ENCODE data around the gene HOXB3. TPM values are rescaled to one million over a fixed set of nuclear protein-coding genes. Genes with fewer than 3 reads are reported as not detected.

The HOXB3 gene
- total RNA-seq, 1 donor from 2014 or later = not detected

GRCh38 chr17:48563385-48563838 is 26.6 kb downstream of the HOXB3 start:
- Histone ChIP-seq H2AFZ (ENCODE audit: low read depth, low read length) (no peak overlapping the region), H3K4me2 (ENCODE audit: low read length) (peak overlapping the region; percentile 83), H3K4me1 (ENCODE audit: insufficient read depth, low read length) (peaks cover 28% of the 10 kb centered on the region), H3K9ac (ENCODE audit: low read length) (peak overlapping the region; percentile 79), H3K9me3 (ENCODE audit: insufficient read depth, low read depth, low read length) (no peaks in the 10 kb centered on the region), H3K27ac (ENCODE audit: low read depth, low read length) (peak overlapping the region; percentile 57), H3K4me3 (ENCODE audit: insufficient read depth, low read depth, low read length) (peak overlapping the region; percentile 58), H3K36me3 (ENCODE audit: insufficient read depth, low read length) (no peaks in the 10 kb centered on the region), H4K20me1 (ENCODE audit: insufficient read depth, low read length) (peaks cover 9% of the 10 kb centered on the region), H3K27me3 (ENCODE audit: insufficient read depth, low read length) (peaks cover 86% of the 10 kb centered on the region), H3K79me2 (ENCODE audit: insufficient read depth, low read length) (peaks cover 95% of the 10 kb centered on the region)
- Mint-ChIP-seq H3K27me3 (ENCODE audit: low read depth, unreplicated experiment) (peaks cover 55% of the 10 kb centered on the region), H3K4me3 (ENCODE audit: unreplicated experiment) (no peak overlapping the region), H3K4me1 (ENCODE audit: low read depth, unreplicated experiment) (no peaks in the 10 kb centered on the region), H3K36me3 (ENCODE audit: low read depth, unreplicated experiment) (peaks cover 2% of the 10 kb centered on the region), H3K27ac (ENCODE audit: unreplicated experiment) (no peak overlapping the region), H3K9me3 (ENCODE audit: unreplicated experiment) (peaks cover 18% of the 10 kb centered on the region)
- no peak for FAIRE-seq
- DNase-seq (ENCODE audit: low read depth) = no peak
- no peak for TF ChIP-seq CTCF (IDR thresholded peaks at IDR 0.05; ENCODE audit: insufficient read depth, low read depth, low read length)
- TF ChIP-seq EZH2 (IDR thresholded peaks at IDR 0.05; ENCODE audit: insufficient read depth, low read length) = no peak

GRCh38 chr17:48562934-48563333 is 27.1 kb downstream of the HOXB3 start:
- no peaks in the 10 kb centered on the region for H3K4me1 Mint-ChIP-seq (ENCODE audit: low read depth, unreplicated experiment)
- H3K4me1 ChIP-seq (ENCODE audit: insufficient read depth, low read length) = peaks cover 32% of the 10 kb centered on the region
- no peak overlapping the region for H2AFZ ChIP-seq (ENCODE audit: low read depth, low read length)
- no peak for FAIRE-seq
- H3K9me3 Mint-ChIP-seq (ENCODE audit: unreplicated experiment) = peaks cover 16% of the 10 kb centered on the region
- H3K4me3 ChIP-seq (ENCODE audit: insufficient read depth, low read depth, low read length) = peak overlapping the region; percentile 58
- peaks cover 60% of the 10 kb centered on the region for H3K27me3 Mint-ChIP-seq (ENCODE audit: low read depth, unreplicated experiment)
- H3K4me2 ChIP-seq (ENCODE audit: low read length) = peak overlapping the region; percentile 83
- peaks cover 95% of the 10 kb centered on the region for H3K79me2 ChIP-seq (ENCODE audit: insufficient read depth, low read length)
- no peak overlapping the region for H3K27ac Mint-ChIP-seq (ENCODE audit: unreplicated experiment)
- peaks cover 2% of the 10 kb centered on the region for H3K36me3 Mint-ChIP-seq (ENCODE audit: low read depth, unreplicated experiment)
- peak overlapping the region; percentile 79 for H3K9ac ChIP-seq (ENCODE audit: low read length)
- H3K9me3 ChIP-seq (ENCODE audit: insufficient read depth, low read depth, low read length) = no peaks in the 10 kb centered on the region
- H3K27me3 ChIP-seq (ENCODE audit: insufficient read depth, low read length) = peaks cover 86% of the 10 kb centered on the region
- peaks cover 9% of the 10 kb centered on the region for H4K20me1 ChIP-seq (ENCODE audit: insufficient read depth, low read length)
- H3K36me3 ChIP-seq (ENCODE audit: insufficient read depth, low read length) = no peaks in the 10 kb centered on the region
- DNase-seq (ENCODE audit: low read depth) = no peak
- no peak for TF ChIP-seq CTCF (IDR thresholded peaks at IDR 0.05; ENCODE audit: insufficient read depth, low read depth, low read length)
- TF ChIP-seq EZH2 (IDR thresholded peaks at IDR 0.05; ENCODE audit: insufficient read depth, low read length) = no peak
- H3K27ac ChIP-seq (ENCODE audit: low read depth, low read length) = peak overlapping the region; percentile 57
- no peak overlapping the region for H3K4me3 Mint-ChIP-seq (ENCODE audit: unreplicated experiment)

Measured in astrocyte (in vitro differentiated cells and primary cell).